Activated naive CD8-positive, alpha-beta T cell treated with anti-CD3 and anti-CD28 coated beads, Interleukin-2, amount 10 ng/mL, durations not matched to agents 7 days and 5 days (primary cell): ENCODE data around the gene NEIL3. TPM values are rescaled to one million over a fixed set of nuclear protein-coding genes. Genes with fewer than 3 reads are reported as not detected.

Source experiments
- ATAC-seq: fragments of 150-1000 bp; cut with Tn5 transposase; one replicate; pipeline ENCODE4 v1.10.0; 2021; ENCODE audit warnings: low read depth, moderate library complexity
- POLR2A ChIA-PET: fragments of 350-600 bp; sonication (Branson Sonifier 250); formaldehyde crosslinking; loops from one replicate; lab custom pipeline; 2021; ENCODE audit warnings: antibody characterized with exemption; lab: Charles Lee
- DNase-seq: peaks from one replicate; pipeline ENCODE4 v3.0.0; 2021
- H3K27ac Mint-ChIP-seq: one replicate; pipeline ENCODE4 v1.8.0; 2022; ENCODE audit warnings: mild to moderate bottlenecking, mixed read lengths
- H3K27me3 Mint-ChIP-seq: one replicate; pipeline ENCODE4 v1.8.0; 2022; ENCODE audit warnings: mild to moderate bottlenecking, moderate library complexity, mixed read lengths
- H3K36me3 Mint-ChIP-seq: one replicate; pipeline ENCODE4 v1.8.0; 2021; ENCODE audit warnings: mild to moderate bottlenecking, mixed read lengths
- H3K4me1 Mint-ChIP-seq: one replicate; pipeline ENCODE4 v1.8.0; 2021; ENCODE audit warnings: mixed read lengths
- H3K4me3 Mint-ChIP-seq: one replicate; pipeline ENCODE4 v1.8.0; 2022; ENCODE audit warnings: mild to moderate bottlenecking, moderate library complexity, mixed read lengths
- H3K9me3 Mint-ChIP-seq: one replicate; pipeline ENCODE4 v1.8.0; 2021; ENCODE audit warnings: mixed read lengths
- total RNA-seq, 2 experiments: library from RNA; stranded (reverse); gene quantifications; one replicate each; pipeline ENCODE4 v1.2.3, GENCODE V29; 2021

NEIL3 gene
- total RNA-seq, 2 experiments from 2014 or later = 23.2 to 24.0 TPM

GRCh38 chr4:177386278-177386815, 76.7 kb downstream of the NEIL3 start:
- Mint-ChIP-seq H3K36me3 (peaks cover 2% of the 10 kb centered on the region), H3K4me3 (no peak overlapping the region), H3K4me1 (peaks cover 14% of the 10 kb centered on the region), H3K9me3 (peaks cover 3% of the 10 kb centered on the region), H3K27ac (no peak overlapping the region), H3K27me3 (peaks cover 5% of the 10 kb centered on the region)
- DNase-seq (no peak), ATAC-seq (no peak)
- POLR2A ChIA-PET = no interaction called here

- no peaks in the 10 kb centered on the region for H3K27me3 Mint-ChIP-seq
- DNase-seq (no peak), ATAC-seq (no peak)
- H3K27ac Mint-ChIP-seq = no peak overlapping the region
- POLR2A ChIA-PET = interaction anchor here (4.1 kb wide), 1 partner anchor 50 kb away, joined by 41 read pairs; the partner anchor contains the start of gene AGA
- H3K4me1 Mint-ChIP-seq = peaks cover 32% of the 10 kb centered on the region
- H3K9me3 Mint-ChIP-seq = peaks cover 2% of the 10 kb centered on the region
- peaks cover 2% of the 10 kb centered on the region for H3K36me3 Mint-ChIP-seq
- H3K4me3 Mint-ChIP-seq = no peak overlapping the region
Measured at GRCh38 chr4:177391287-177391686, 81.6 kb downstream of the NEIL3 start.

- H3K27me3 Mint-ChIP-seq = no peaks in the 10 kb centered on the region
- DNase-seq (no peak), ATAC-seq (no peak)
- peaks cover 2% of the 10 kb centered on the region for H3K36me3 Mint-ChIP-seq
- POLR2A ChIA-PET = interaction anchor here (4.1 kb wide), 1 partner anchor 50 kb away, joined by 41 read pairs; the partner anchor contains the start of gene AGA
- peak overlapping the region; percentile 3 for H3K4me3 Mint-ChIP-seq
- H3K4me1 Mint-ChIP-seq = peaks cover 34% of the 10 kb centered on the region
- H3K27ac Mint-ChIP-seq = no peak overlapping the region
- H3K9me3 Mint-ChIP-seq = peaks cover 2% of the 10 kb centered on the region
Measured at GRCh38 chr4:177391953-177392352, 82.3 kb downstream of the NEIL3 start.

- ATAC-seq = peak; percentile 98
- POLR2A ChIA-PET = interaction anchor here (1.0 to 4.1 kb wide), 5 partner anchors 9 to 82 kb away, joined by 3 to 41 read pairs (median 3); partner anchors contain the start of gene AGA
Measured at GRCh38 chr4:177393236-177393635, 83.6 kb downstream of the NEIL3 start.

GRCh38 chr4:177396352-177396751, 86.7 kb downstream of the NEIL3 start:
- no peaks in the 10 kb centered on the region for H3K27me3 Mint-ChIP-seq
- H3K36me3 Mint-ChIP-seq = peaks cover 12% of the 10 kb centered on the region
- no peak overlapping the region for H3K4me3 Mint-ChIP-seq
- POLR2A ChIA-PET = interaction anchor here (1.2 kb wide), 1 partner anchor 46 kb away, joined by 7 read pairs; the partner anchor contains the start of gene AGA
- DNase-seq (no peak), ATAC-seq (no peak)
- peaks cover 44% of the 10 kb centered on the region for H3K4me1 Mint-ChIP-seq
- H3K9me3 Mint-ChIP-seq = peaks cover 7% of the 10 kb centered on the region
- no peak overlapping the region for H3K27ac Mint-ChIP-seq

More at GRCh38 chr4:177393236-177393635, 83.6 kb downstream of the NEIL3 start:
- Mint-ChIP-seq H3K27me3 (no peaks in the 10 kb centered on the region), H3K27ac (peak overlapping the region; percentile 86), H3K36me3 (peaks cover 5% of the 10 kb centered on the region), H3K4me1 (peaks cover 36% of the 10 kb centered on the region), H3K4me3 (peak overlapping the region; percentile 70), H3K9me3 (peaks cover 6% of the 10 kb centered on the region)
- DNase-seq = peak; percentile 51

GRCh38 chr4:177400030-177400429, 90.4 kb downstream of the NEIL3 start:
- ATAC-seq (peak; percentile 45), DNase-seq (no peak)
- Mint-ChIP-seq H3K27me3 (no peaks in the 10 kb centered on the region), H3K27ac (peak overlapping the region; percentile 93), H3K4me1 (peaks cover 42% of the 10 kb centered on the region), H3K4me3 (peak overlapping the region; percentile 63), H3K9me3 (peaks cover 7% of the 10 kb centered on the region), H3K36me3 (peaks cover 16% of the 10 kb centered on the region)
- POLR2A ChIA-PET = interaction anchor here (1.0 kb wide), 1 partner anchor 42 kb away, joined by 4 read pairs; the partner anchor contains the start of gene AGA

- peak; percentile 82 for ATAC-seq
- H3K4me3 Mint-ChIP-seq = peak overlapping the region; percentile 58
- H3K9me3 Mint-ChIP-seq = peaks cover 7% of the 10 kb centered on the region
- H3K27ac Mint-ChIP-seq = peak overlapping the region; percentile 82
- H3K4me1 Mint-ChIP-seq = peaks cover 40% of the 10 kb centered on the region
- POLR2A ChIA-PET = interaction anchor here (1.1 to 3.6 kb wide), 3 partner anchors 8 to 92 kb away, joined by 3 to 23 read pairs (median 6); partner anchors contain the start of genes AGA and NEIL3
- H3K27me3 Mint-ChIP-seq = no peaks in the 10 kb centered on the region
- no peak for DNase-seq
- peaks cover 16% of the 10 kb centered on the region for H3K36me3 Mint-ChIP-seq
Measured at GRCh38 chr4:177401658-177402273, 92.1 kb downstream of the NEIL3 start.

GRCh38 chr4:177403746-177404145, 94.1 kb downstream of the NEIL3 start:
- no peak overlapping the region for H3K4me3 Mint-ChIP-seq
- peaks cover 16% of the 10 kb centered on the region for H3K36me3 Mint-ChIP-seq
- H3K4me1 Mint-ChIP-seq = peaks cover 38% of the 10 kb centered on the region
- peaks cover 3% of the 10 kb centered on the region for H3K9me3 Mint-ChIP-seq
- DNase-seq = no peak
- POLR2A ChIA-PET = interaction anchor here (0.6 to 3.6 kb wide), 3 partner anchors 10 to 94 kb away, joined by 3 to 23 read pairs (median 6); partner anchors contain the start of genes AGA and NEIL3
- H3K27me3 Mint-ChIP-seq = no peaks in the 10 kb centered on the region
- no peak for ATAC-seq
- H3K27ac Mint-ChIP-seq = no peak overlapping the region

GRCh38 chr4:177404342-177404741, 94.7 kb downstream of the NEIL3 start:
- POLR2A ChIA-PET = interaction anchor here (3.6 kb wide), 1 partner anchor 37 kb away, joined by 23 read pairs; the partner anchor contains the start of gene AGA
- H3K4me3 Mint-ChIP-seq = no peak overlapping the region
- no peaks in the 10 kb centered on the region for H3K27me3 Mint-ChIP-seq
- peaks cover 36% of the 10 kb centered on the region for H3K4me1 Mint-ChIP-seq
- no peak overlapping the region for H3K27ac Mint-ChIP-seq
- peaks cover 16% of the 10 kb centered on the region for H3K36me3 Mint-ChIP-seq
- DNase-seq (no peak), ATAC-seq (no peak)
- peaks cover 3% of the 10 kb centered on the region for H3K9me3 Mint-ChIP-seq

- ATAC-seq (no peak), DNase-seq (no peak)
- peaks cover 33% of the 10 kb centered on the region for H3K4me1 Mint-ChIP-seq
- no peak overlapping the region for H3K4me3 Mint-ChIP-seq
- no peak overlapping the region for H3K27ac Mint-ChIP-seq
- H3K36me3 Mint-ChIP-seq = peaks cover 16% of the 10 kb centered on the region
- no peaks in the 10 kb centered on the region for H3K27me3 Mint-ChIP-seq
- H3K9me3 Mint-ChIP-seq = peaks cover 3% of the 10 kb centered on the region
- POLR2A ChIA-PET = interaction anchor here (3.6 kb wide), 1 partner anchor 37 kb away, joined by 23 read pairs; the partner anchor contains the start of gene AGA
Measured at GRCh38 chr4:177404986-177405385, 95.3 kb downstream of the NEIL3 start.

GRCh38 chr4:177405508-177405907, 95.8 kb downstream of the NEIL3 start:
- no peak overlapping the region for H3K4me3 Mint-ChIP-seq

GRCh38 chr4:177408023-177408422, 98.3 kb downstream of the NEIL3 start:
- no peak for DNase-seq
- POLR2A ChIA-PET = interaction anchor here (2.4 kb wide), 1 partner anchor 34 kb away, joined by 10 read pairs; the partner anchor contains the start of gene AGA
- no peak for ATAC-seq
- Mint-ChIP-seq H3K27me3 (peaks cover 3% of the 10 kb centered on the region), H3K36me3 (peaks cover 5% of the 10 kb centered on the region), H3K27ac (no peak overlapping the region), H3K4me3 (no peak overlapping the region), H3K9me3 (peaks cover 3% of the 10 kb centered on the region), H3K4me1 (peaks cover 8% of the 10 kb centered on the region)

More at GRCh38 chr4:177405508-177405907, 95.8 kb downstream of the NEIL3 start:
- peaks cover 28% of the 10 kb centered on the region for H3K4me1 Mint-ChIP-seq
- no peak for ATAC-seq
- H3K36me3 Mint-ChIP-seq = peaks cover 12% of the 10 kb centered on the region
- DNase-seq = no peak
- POLR2A ChIA-PET = no interaction called here
- H3K27me3 Mint-ChIP-seq = no peaks in the 10 kb centered on the region
- H3K27ac Mint-ChIP-seq = no peak overlapping the region
- H3K9me3 Mint-ChIP-seq = peaks cover 3% of the 10 kb centered on the region

- H3K4me1 Mint-ChIP-seq = peaks cover 4% of the 10 kb centered on the region
- peaks cover 3% of the 10 kb centered on the region for H3K36me3 Mint-ChIP-seq
- H3K9me3 Mint-ChIP-seq = peaks cover 3% of the 10 kb centered on the region
- POLR2A ChIA-PET = interaction anchor here (2.4 kb wide), 1 partner anchor 32 kb away, joined by 10 read pairs; the partner anchor contains the start of gene AGA
- DNase-seq (no peak), ATAC-seq (no peak)
- H3K27ac Mint-ChIP-seq = no peak overlapping the region
- peaks cover 3% of the 10 kb centered on the region for H3K27me3 Mint-ChIP-seq
- no peak overlapping the region for H3K4me3 Mint-ChIP-seq
Measured at GRCh38 chr4:177410566-177410965, 100.9 kb downstream of the NEIL3 start.
